ENCODE measurements around the gene KMT2E.

DNA sequence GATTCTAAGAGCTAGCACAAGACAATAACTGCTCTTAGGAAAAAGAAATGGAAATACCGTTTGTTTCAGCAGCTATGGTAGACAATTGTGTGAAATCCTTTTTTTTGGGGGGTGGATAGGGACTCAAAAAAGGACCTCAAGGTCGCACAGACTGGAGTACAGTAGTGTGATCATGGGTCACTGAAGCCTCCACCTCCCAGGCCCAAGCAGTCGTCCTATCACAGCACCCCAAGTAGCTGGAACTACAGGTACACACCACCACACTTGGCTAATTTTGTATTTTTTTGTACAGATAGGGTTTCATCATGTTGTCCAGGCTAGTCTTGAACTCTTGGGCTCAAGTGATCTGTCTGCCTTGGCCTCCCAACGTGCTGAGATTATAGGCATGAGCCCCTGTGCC lies 33.9 kb downstream of the KMT2E start:
- TF ChIP-seq, protein P1, sequence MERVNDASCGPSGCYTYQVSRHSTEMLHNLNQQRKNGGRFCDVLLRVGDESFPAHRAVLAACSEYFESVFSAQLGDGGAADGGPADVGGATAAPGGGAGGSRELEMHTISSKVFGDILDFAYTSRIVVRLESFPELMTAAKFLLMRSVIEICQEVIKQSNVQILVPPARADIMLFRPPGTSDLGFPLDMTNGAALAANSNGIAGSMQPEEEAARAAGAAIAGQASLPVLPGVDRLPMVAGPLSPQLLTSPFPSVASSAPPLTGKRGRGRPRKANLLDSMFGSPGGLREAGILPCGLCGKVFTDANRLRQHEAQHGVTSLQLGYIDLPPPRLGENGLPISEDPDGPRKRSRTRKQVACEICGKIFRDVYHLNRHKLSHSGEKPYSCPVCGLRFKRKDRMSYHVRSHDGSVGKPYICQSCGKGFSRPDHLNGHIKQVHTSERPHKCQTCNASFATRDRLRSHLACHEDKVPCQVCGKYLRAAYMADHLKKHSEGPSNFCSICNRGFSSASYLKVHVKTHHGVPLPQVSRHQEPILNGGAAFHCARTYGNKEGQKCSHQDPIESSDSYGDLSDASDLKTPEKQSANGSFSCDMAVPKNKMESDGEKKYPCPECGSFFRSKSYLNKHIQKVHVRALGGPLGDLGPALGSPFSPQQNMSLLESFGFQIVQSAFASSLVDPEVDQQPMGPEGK (CRISPR knock-in tag; IDR thresholded peaks at IDR 0.05; ENCODE audit: borderline replicate concordance), result no peak
- TF ChIP-seq, protein P2, sequence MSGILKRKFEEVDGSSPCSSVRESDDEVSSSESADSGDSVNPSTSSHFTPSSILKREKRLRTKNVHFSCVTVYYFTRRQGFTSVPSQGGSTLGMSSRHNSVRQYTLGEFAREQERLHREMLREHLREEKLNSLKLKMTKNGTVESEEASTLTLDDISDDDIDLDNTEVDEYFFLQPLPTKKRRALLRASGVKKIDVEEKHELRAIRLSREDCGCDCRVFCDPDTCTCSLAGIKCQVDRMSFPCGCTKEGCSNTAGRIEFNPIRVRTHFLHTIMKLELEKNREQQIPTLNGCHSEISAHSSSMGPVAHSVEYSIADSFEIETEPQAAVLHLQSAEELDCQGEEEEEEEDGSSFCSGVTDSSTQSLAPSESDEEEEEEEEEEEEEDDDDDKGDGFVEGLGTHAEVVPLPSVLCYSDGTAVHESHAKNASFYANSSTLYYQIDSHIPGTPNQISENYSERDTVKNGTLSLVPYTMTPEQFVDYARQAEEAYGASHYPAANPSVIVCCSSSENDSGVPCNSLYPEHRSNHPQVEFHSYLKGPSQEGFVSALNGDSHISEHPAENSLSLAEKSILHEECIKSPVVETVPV (CRISPR knock-in tag; IDR thresholded peaks at IDR 0.05), result no peak
- TF ChIP-seq, protein P3, sequence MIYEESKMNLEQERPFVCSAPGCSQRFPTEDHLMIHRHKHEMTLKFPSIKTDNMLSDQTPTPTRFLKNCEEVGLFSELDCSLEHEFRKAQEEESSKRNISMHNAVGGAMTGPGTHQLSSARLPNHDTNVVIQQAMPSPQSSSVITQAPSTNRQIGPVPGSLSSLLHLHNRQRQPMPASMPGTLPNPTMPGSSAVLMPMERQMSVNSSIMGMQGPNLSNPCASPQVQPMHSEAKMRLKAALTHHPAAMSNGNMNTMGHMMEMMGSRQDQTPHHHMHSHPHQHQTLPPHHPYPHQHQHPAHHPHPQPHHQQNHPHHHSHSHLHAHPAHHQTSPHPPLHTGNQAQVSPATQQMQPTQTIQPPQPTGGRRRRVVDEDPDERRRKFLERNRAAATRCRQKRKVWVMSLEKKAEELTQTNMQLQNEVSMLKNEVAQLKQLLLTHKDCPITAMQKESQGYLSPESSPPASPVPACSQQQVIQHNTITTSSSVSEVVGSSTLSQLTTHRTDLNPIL (CRISPR knock-in tag; IDR thresholded peaks at IDR 0.05; ENCODE audit: low read depth), result no peak
- TF ChIP-seq GLIS3 (CRISPR knock-in tag; IDR thresholded peaks at IDR 0.05), result no peak
- no peak for TF ChIP-seq ARNTL (CRISPR knock-in tag; IDR thresholded peaks at IDR 0.05; ENCODE audit: borderline replicate concordance, low read depth)
- no peak for TF ChIP-seq ZFP30 (CRISPR knock-in tag; IDR thresholded peaks at IDR 0.05)
- no peak for TF ChIP-seq ESRRG (CRISPR knock-in tag; IDR thresholded peaks at IDR 0.05)

Measured in SK-N-SH treated with all-trans-retinoic acid at 6 μM for 48 hours (cell line).